ENCODE measurements around the gene PFKFB3.

PFKFB3 gene

DNA sequence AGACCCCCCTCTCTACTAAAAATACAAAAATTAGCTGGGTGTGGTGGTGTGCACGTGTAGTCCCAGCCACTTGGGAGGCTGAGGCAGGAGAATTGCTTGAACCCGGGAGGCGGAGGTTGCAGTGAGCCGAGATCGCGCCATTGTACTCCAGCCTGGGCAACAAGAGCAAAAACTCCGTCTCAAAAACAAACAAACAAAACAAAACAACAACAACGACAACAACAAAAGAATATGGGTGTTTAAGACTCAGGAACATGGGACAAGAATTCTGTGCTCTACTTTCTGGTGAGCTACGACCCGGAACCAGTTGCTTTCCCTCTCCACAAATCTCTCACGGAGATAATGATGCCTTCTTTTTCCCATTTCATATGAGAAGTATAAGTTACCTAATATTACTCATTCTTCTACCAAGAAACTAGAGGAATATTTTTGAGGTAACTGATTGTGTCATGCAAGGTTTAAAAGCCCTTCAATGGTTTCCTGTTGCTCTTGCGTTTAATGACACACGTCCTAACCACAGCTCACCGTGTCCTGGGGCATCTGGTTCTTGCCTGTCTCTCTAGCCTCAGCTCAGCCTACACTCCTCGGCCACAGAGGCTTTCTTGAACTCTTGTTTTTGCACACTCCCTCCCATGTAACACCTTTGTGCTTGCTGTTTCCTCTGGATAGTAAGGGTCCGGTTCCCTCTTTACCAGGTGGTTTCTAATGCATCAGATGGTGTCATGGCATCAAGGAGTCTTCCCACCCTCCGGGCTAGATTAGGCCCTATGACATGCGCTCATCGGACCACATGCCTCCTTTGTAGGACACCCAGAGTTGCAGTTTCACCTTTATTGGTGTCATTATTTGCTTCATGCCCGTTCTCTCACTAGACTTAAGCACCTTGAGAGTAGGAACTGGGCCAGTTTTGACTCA lies 67.5 kb downstream of the PFKFB3 start:
- TF ChIP-seq, protein P1, sequence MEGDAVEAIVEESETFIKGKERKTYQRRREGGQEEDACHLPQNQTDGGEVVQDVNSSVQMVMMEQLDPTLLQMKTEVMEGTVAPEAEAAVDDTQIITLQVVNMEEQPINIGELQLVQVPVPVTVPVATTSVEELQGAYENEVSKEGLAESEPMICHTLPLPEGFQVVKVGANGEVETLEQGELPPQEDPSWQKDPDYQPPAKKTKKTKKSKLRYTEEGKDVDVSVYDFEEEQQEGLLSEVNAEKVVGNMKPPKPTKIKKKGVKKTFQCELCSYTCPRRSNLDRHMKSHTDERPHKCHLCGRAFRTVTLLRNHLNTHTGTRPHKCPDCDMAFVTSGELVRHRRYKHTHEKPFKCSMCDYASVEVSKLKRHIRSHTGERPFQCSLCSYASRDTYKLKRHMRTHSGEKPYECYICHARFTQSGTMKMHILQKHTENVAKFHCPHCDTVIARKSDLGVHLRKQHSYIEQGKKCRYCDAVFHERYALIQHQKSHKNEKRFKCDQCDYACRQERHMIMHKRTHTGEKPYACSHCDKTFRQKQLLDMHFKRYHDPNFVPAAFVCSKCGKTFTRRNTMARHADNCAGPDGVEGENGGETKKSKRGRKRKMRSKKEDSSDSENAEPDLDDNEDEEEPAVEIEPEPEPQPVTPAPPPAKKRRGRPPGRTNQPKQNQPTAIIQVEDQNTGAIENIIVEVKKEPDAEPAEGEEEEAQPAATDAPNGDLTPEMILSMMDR (IDR thresholded peaks at IDR 0.05; ENCODE audit: low read depth, low read length, missing control alignments) = no peak
- DNase-seq (ENCODE audit: extremely low read depth, low read depth) = peak; percentile 9
- no peak overlapping the region for H3K4me3 ChIP-seq (replicated peaks; ENCODE audit: low read depth, low read length)

DNA sequence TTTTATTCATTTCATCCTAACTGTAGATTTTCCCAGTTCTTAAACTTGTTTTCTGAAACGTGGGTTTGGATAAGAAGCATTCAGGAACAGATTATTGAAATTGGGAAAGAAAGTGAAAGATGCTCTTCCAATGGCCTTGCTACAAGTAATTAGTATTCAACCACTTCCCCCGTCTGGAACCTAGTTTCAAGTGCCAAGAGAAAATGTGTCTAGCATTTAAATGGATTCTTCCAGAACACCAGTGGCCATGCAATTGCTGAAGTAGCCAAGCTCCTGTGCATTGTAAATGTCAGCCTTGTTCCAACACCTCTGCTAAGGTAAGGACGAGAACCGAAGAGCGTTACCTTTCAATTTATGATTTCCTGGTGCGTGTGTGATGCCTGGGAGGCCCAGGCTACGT lies 68.2 kb downstream of the PFKFB3 start:
- no peak overlapping the region for H3K4me3 ChIP-seq (replicated peaks; ENCODE audit: low read depth, low read length)
- no peak for DNase-seq (ENCODE audit: extremely low read depth, low read depth)

DNA sequence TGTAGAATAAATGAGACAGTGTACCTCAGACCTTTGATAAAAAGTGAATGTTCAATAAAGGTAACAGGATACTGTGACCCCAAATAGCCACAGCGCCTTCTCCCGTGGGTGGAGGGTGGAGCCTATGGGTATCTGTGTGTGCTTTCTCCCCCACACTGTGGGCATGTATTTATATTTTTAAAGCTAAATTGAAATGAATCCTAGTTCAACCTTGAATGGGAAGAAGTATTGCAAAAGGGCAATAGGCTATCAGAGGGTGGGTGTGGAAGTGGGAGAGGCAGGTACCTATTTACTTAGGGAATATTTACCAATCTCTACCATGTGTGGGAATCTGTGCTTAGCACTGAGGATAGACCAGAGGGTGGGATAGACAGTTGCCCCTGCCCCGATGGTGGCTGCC lies 68.9 kb downstream of the PFKFB3 start:
- no peak overlapping the region for H3K4me3 ChIP-seq (replicated peaks; ENCODE audit: low read depth, low read length)
- TF ChIP-seq, protein P1 (IDR thresholded peaks at IDR 0.05; ENCODE audit: low read depth, low read length, missing control alignments) = no peak
- DNase-seq (ENCODE audit: extremely low read depth, low read depth) = no peak

More for the DNA sequence above, 68.2 kb downstream of the PFKFB3 start:
- TF ChIP-seq, protein P1 (IDR thresholded peaks at IDR 0.05; ENCODE audit: low read depth, low read length, missing control alignments) = no peak

DNA sequence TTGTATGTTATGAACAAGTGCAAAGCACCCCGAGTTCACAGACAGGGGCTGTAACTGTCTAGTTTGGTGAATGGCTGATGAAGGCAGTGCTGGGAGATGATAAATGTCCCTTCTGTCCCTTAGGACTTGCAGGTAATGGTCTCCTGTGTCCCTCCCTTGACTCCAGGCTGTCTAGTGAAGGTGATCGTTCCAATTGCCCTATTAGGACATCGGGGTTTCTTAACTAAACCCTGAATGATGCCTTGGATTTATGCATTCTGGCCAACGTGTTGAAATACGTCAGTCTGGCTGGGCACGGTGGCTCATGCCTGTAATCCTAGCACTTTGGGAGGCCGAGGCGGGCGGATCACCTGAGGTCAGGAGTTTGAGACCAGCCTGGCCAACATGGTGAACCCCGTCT lies 69.4 kb downstream of the PFKFB3 start:
- H3K4me3 ChIP-seq (replicated peaks; ENCODE audit: low read depth, low read length) = no peak overlapping the region
- TF ChIP-seq, protein P1 (IDR thresholded peaks at IDR 0.05; ENCODE audit: low read depth, low read length, missing control alignments) = no peak
- no peak for DNase-seq (ENCODE audit: extremely low read depth, low read depth)

DNA sequence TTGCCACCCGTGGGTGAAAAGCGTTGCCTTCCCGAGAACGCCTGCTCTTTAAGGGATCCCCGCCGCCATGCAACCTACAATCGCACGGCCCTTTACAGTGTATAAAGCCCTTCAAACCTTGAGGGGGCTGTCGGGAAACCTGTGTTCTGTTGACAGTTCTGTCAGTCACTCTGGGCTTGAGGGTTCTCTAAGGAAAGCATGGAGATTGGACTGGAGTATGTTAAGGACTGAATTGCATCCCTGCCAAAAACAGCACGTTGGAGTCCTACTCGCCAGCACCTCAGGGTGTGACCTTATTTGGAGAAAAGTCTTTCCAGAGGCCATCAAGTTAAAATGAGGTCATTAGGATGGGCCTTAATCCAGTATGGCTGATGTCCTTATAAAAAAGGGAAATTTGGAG lies 70.6 kb downstream of the PFKFB3 start:
- DNase-seq (ENCODE audit: extremely low read depth, low read depth) = no peak
- H3K4me3 ChIP-seq (replicated peaks; ENCODE audit: low read depth, low read length) = no peak overlapping the region
- TF ChIP-seq, protein P1 (IDR thresholded peaks at IDR 0.05; ENCODE audit: low read depth, low read length, missing control alignments) = no peak

DNA sequence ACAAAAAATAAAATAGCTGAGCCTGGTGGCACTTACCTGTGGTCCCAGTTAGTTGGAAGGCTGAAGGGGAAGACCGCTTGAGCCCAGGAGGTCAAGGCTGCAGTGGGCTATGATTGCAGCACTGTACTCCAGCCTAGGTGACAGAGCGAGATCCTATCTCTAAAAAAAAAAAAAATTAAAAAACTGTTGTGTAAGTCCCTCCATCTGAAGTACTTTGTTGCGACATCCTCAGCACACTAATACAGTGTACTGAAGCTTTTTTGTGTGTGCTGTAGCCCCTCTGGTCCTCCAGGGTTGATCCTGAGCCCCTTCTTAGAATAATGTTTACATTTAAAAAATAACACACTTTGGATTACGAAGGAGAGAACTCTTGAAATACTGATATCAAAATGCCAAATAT lies 71.3 kb downstream of the PFKFB3 start:
- no peak overlapping the region for H3K4me3 ChIP-seq (replicated peaks; ENCODE audit: low read depth, low read length)
- TF ChIP-seq, protein P1 (IDR thresholded peaks at IDR 0.05; ENCODE audit: low read depth, low read length, missing control alignments) = no peak
- no peak for DNase-seq (ENCODE audit: extremely low read depth, low read depth)

All from HFF-Myc (cell line).